Measurements from ENCODE around the gene PARD3B.

The PARD3B gene

GRCh38 chr2:204657024-204657423 lies 111.7 kb downstream of the PARD3B start:
- DNase-seq (ENCODE audit: low read depth in 2 of 2) = no peak

- no peak for DNase-seq (ENCODE audit: low read depth in 2 of 2)
Measured at GRCh38 chr2:204662956-204663355, 117.7 kb downstream of the PARD3B start.

GRCh38 chr2:204663816-204664425 lies 118.6 kb downstream of the PARD3B start:
- DNase-seq (ENCODE audit: low read depth in 2 of 2) = no peak

GRCh38 chr2:204664708-204665121 lies 119.4 kb downstream of the PARD3B start:
- DNase-seq (ENCODE audit: low read depth in 2 of 2) = no peak

GRCh38 chr2:204665207-204665606 lies 119.9 kb downstream of the PARD3B start:
- DNase-seq (ENCODE audit: low read depth in 2 of 2) = no peak

- no peak for DNase-seq (ENCODE audit: low read depth in 2 of 2)
Measured at GRCh38 chr2:204665771-204666170, 120.5 kb downstream of the PARD3B start.

- no peak for DNase-seq (ENCODE audit: low read depth in 2 of 2)
Measured at GRCh38 chr2:204667990-204668389, 122.7 kb downstream of the PARD3B start.

- no peak for DNase-seq (ENCODE audit: low read depth in 2 of 2)
Measured at GRCh38 chr2:204669382-204669781, 124.1 kb downstream of the PARD3B start.

- no peak for DNase-seq (ENCODE audit: low read depth in 2 of 2)
Measured at GRCh38 chr2:204670124-204670523, 124.8 kb downstream of the PARD3B start.

- DNase-seq (ENCODE audit: low read depth in 2 of 2) = no peak
Measured at GRCh38 chr2:204670756-204671155, 125.5 kb downstream of the PARD3B start.

GRCh38 chr2:204672772-204673171 lies 127.5 kb downstream of the PARD3B start:
- DNase-seq (ENCODE audit: low read depth in 2 of 2) = no peak

GRCh38 chr2:204673877-204674276 lies 128.6 kb downstream of the PARD3B start:
- no peak for DNase-seq (ENCODE audit: low read depth in 2 of 2)

- no peak for DNase-seq (ENCODE audit: low read depth in 2 of 2)
Measured at GRCh38 chr2:204678031-204678430, 132.8 kb downstream of the PARD3B start.

- no peak for DNase-seq (ENCODE audit: low read depth in 2 of 2)
Measured at GRCh38 chr2:204680576-204680975, 135.3 kb downstream of the PARD3B start.

- DNase-seq (ENCODE audit: low read depth in 2 of 2) = no peak
Measured at GRCh38 chr2:204681412-204681811, 136.1 kb downstream of the PARD3B start.

GRCh38 chr2:204683384-204683783 lies 138.1 kb downstream of the PARD3B start:
- DNase-seq (ENCODE audit: low read depth in 2 of 2) = no peak

GRCh38 chr2:204686406-204686805 lies 141.1 kb downstream of the PARD3B start:
- DNase-seq (ENCODE audit: low read depth in 2 of 2) = no peak

- DNase-seq (ENCODE audit: low read depth in 2 of 2) = no peak
Measured at GRCh38 chr2:204687776-204688175, 142.5 kb downstream of the PARD3B start.

- DNase-seq (ENCODE audit: low read depth in 2 of 2) = peak; percentile 0 to 11
Measured at GRCh38 chr2:204691911-204692510, 146.7 kb downstream of the PARD3B start.

GRCh38 chr2:204692790-204693189 lies 147.5 kb downstream of the PARD3B start:
- no peak for DNase-seq (ENCODE audit: low read depth in 2 of 2)

- no peak for DNase-seq (ENCODE audit: low read depth in 2 of 2)
Measured at GRCh38 chr2:204693262-204693661, 148.0 kb downstream of the PARD3B start.

GRCh38 chr2:204695506-204695905 lies 150.2 kb downstream of the PARD3B start:
- DNase-seq (ENCODE audit: low read depth in 2 of 2) = no peak

- DNase-seq (ENCODE audit: low read depth in 2 of 2) = no peak
Measured at GRCh38 chr2:204696124-204696523, 150.8 kb downstream of the PARD3B start.
